Pancreas (tissue), 10 donors: Measurements from ENCODE around the gene CFB. TPM values are rescaled to one million over a fixed set of nuclear protein-coding genes. Genes with fewer than 3 reads are reported as not detected.

Experiments
- ATAC-seq, 4 donors: fragments of 200-7000 bp; cut with Tn5 transposase; one replicate each; pipeline versions ENCODE4 v1.8.0 to v1.9.1; 2020; ENCODE audit warnings: mild to moderate bottlenecking in 4 of 4, moderate library complexity in 4 of 4
- DNase-seq, 6 donors: peaks; one replicate each; pipeline ENCODE4 v3.0.0-alpha.2; 2020
- FAIRE-seq: peaks from 2 replicates; lab custom pipeline; 2012; peaks lifted over from hg19 to GRCh38; lab: Jason Lieb, UNC
- H3K27ac ChIP-seq, 4 donors: fragments of 200-600 bp; sonication (generic); 1 replicate in 3 of 4; 2 replicates in 1 of 4; pipeline versions ENCODE4 v1.5.0 to v1.8.0; 2020
- H3K27me3 ChIP-seq, 4 donors: fragments of 200-600 bp; one replicate each; pipeline ENCODE4 v1.8.0; 2021
- H3K36me3 ChIP-seq, 3 donors: fragments of 200-600 bp; sonication (generic) in 1 of 3; one replicate each; pipeline versions ENCODE4 v1.5.0 to v1.8.0; 2020 to 2021
- H3K4me1 ChIP-seq, 3 donors: fragments of 200-600 bp; one replicate each; pipeline ENCODE4 v1.8.0; 2021
- H3K4me3 ChIP-seq, 4 donors: fragments of 200-600 bp; sonication (generic) in 2 of 4; one replicate each; pipeline versions ENCODE4 v1.5.0 to v1.8.0; 2020 to 2021
- H3K9me3 ChIP-seq, 4 donors: fragments of 200-600 bp; one replicate each; pipeline ENCODE4 v1.8.0; 2021
- CTCF ChIP-seq, 4 donors: fragments of 200-600 bp; sonication (generic) in 3 of 4; IDR thresholded peaks; one replicate each; pipeline versions ENCODE4 v1.5.0 to v1.8.0; 2021; ENCODE audit warnings: antibody characterized with exemption in 4 of 4
- WGBS, 2 donors: extraction: QIAGEN DNeasy Blood & Tissue Kit; methylation state at CpG; one replicate each; pipeline ENCODE4 v1.1.7; 2013; 5-methylcytosine and 5-hydroxymethylcytosine counted together
- intact Hi-C, 3 donors: fragments of 100-400 bp; cut with DNase I; formaldehyde crosslinking; loops; one replicate each; pipeline versions ENCODE4 v1.11.1 to v1.14.2; 2022
- polyA plus RNA-seq, 2 donors: library from polyadenylated mRNA; stranded (reverse); fragments of 200-250 nt; gene quantifications; one replicate each; pipeline ENCODE4 v1.2.3, GENCODE V29; 2013
- total RNA-seq, 6 donors: library from RNA; stranded (reverse); fragmentation: NEBNext Ultra II Directional in 4 of 6; extraction: Animal tissue kit (Norgen Biotek cat#: 25700) in 4 of 6; gene quantifications; one replicate each; pipeline versions ENCODE4 v1.2.1 to v1.2.4, GENCODE V29; 2021 to 2023
- donor health status: healthy with polysubstance abuse.
- donor health status: DM: no; HTN: no; CAD: no; lungs with moderate emphysema.
- donor health status: DM: no; HTN: no; CAD: no.
- donor health status: control.
- donor health status: control.
- donor health status: Bipolar disorder and iron deficiency.
- donor health status: DM: yes; HTN: yes; CAD: no.
- donor health status: DM: no; HTN: no; CAD: no.
- donor health status: DM: no; HTN: no; CAD: no.
- donor health status: DM: yes; HTN: yes; CAD: no.

CFB gene
- total and polyA plus RNA-seq, 8 donors: 23.4 to 330 (median 86.8) TPM

GRCh38 chr6:31954511-31954910 is 8.6 kb downstream of the CFB start:
- Histone ChIP-seq H3K4me3 (no peak overlapping the region), H3K27me3 (no peaks in the 10 kb centered on the region), H3K4me1 (peaks cover 0 to 13% (median 3%) of the 10 kb centered on the region in 3 donors), H3K27ac (no peak overlapping the region), H3K9me3 (no peaks in the 10 kb centered on the region), H3K36me3 (peaks cover 0 to 26% (median 14%) of the 10 kb centered on the region in 3 donors)
- 96% methylated on average over 28 of the region's 28 CpGs for WGBS, 2 donors
- intact Hi-C loops: loop anchor here in 2 of 3 donors (10.0 kb wide), 1 partner anchor 50 kb away; the partner anchor contains the start of gene ZBTB12 (in 2 of the 2)
- no peak for ATAC-seq
- no peak for TF ChIP-seq CTCF (IDR thresholded peaks at IDR 0.05)
- no peak for DNase-seq
- FAIRE-seq: no peak

- Histone ChIP-seq H3K4me3 (no peak overlapping the region), H3K9me3 (no peaks in the 10 kb centered on the region), H3K36me3 (peaks cover 0 to 31% (median 14%) of the 10 kb centered on the region in 3 donors), H3K4me1 (peaks cover 0 to 14% (median 6%) of the 10 kb centered on the region in 3 donors), H3K27ac (no peak overlapping the region), H3K27me3 (no peaks in the 10 kb centered on the region)
- intact Hi-C loops: loop anchor here in 2 of 3 donors (10.0 kb wide), 1 partner anchor 52 kb away; the partner anchor contains the start of gene ZBTB12 (in 2 of the 2)
- no peak for FAIRE-seq
- DNase-seq: no peak
- TF ChIP-seq CTCF (IDR thresholded peaks at IDR 0.05): no peak
- no peak for ATAC-seq
- WGBS, 2 donors: 60 to 94% methylated on average over 3 of the region's 3 CpGs
Observed at GRCh38 chr6:31956796-31957195, 10.9 kb downstream of the CFB start.

- intact Hi-C loops: loop anchor here in 2 of 3 donors (10.0 kb wide), 1 partner anchor 54 kb away; the partner anchor contains the start of gene ZBTB12 (in 2 of the 2)
- no peaks in the 10 kb centered on the region for H3K27me3 ChIP-seq
- peaks cover 0 to 33% (median 11%) of the 10 kb centered on the region in 3 donors for H3K36me3 ChIP-seq
- FAIRE-seq: no peak
- 6 to 8% methylated on average over 11 of the region's 11 CpGs for WGBS, 2 donors
- H3K27ac ChIP-seq: peak overlapping the region; percentile 66 to 74 (median 68)
- peak overlapping the region; percentile 79 to 97 (median 92) for H3K4me3 ChIP-seq
- no peak for DNase-seq
- H3K9me3 ChIP-seq: no peaks in the 10 kb centered on the region
- peak; percentile 2 to 8 (median 6) for ATAC-seq
- TF ChIP-seq CTCF (IDR thresholded peaks at IDR 0.05): no peak
- H3K4me1 ChIP-seq: peaks cover 0 to 14% (median 6%) of the 10 kb centered on the region in 3 donors
Observed at GRCh38 chr6:31958412-31958740, 12.5 kb downstream of the CFB start.

- 0 to 1% methylated on average over 53 to 59 of the region's 59 CpGs for WGBS, 2 donors
- intact Hi-C loops: loop anchor here in 2 of 3 donors (10.0 kb wide), 1 partner anchor 54 kb away; the partner anchor contains the start of gene ZBTB12 (in 2 of the 2)
- peak; percentile 91 for FAIRE-seq
Observed at GRCh38 chr6:31958741-31959739, 13.1 kb downstream of the CFB start, which contains the start of the genes NELFE and SKIC2. Gene NELFE (minus strand): TSS chr6:31958971. CDS start chr6:31958446, 525 bp downstream. Gene SKIC2 (plus strand): TSS chr6:31959175. CDS start chr6:31959193, 18 bp downstream.

More at GRCh38 chr6:31958741-31959739, 13.1 kb downstream of the CFB start, which contains the start of the genes NELFE and SKIC2:
- peak; percentile 97 to 100 (median 98) for DNase-seq
- TF ChIP-seq CTCF (IDR thresholded peaks at IDR 0.05): no peak
- Histone ChIP-seq H3K4me3 (peak within 1 kb of the TSS; percentile 79 to 97 (median 92)), H3K9me3 (no peaks in the 10 kb centered on the region), H3K27ac (peak within 1 kb of the TSS; percentile 66 to 74 (median 68)), H3K27me3 (no peaks in the 10 kb centered on the region), H3K36me3 (peaks cover 0 to 33% (median 8%) of the 10 kb centered on the region in 3 donors), H3K4me1 (peaks cover 0 to 14% (median 6%) of the 10 kb centered on the region in 3 donors)
- ATAC-seq: peak; percentile 99 to 100 (median 99)
